ENCODE results near the gene MED12L.

The MED12L gene

GRCh38 chr3:151248772-151249337 is 163.4 kb downstream of the MED12L start:
- no peak for DNase-seq (ENCODE audit: low read depth in 2 of 2)

GRCh38 chr3:151256749-151257148 is 171.3 kb downstream of the MED12L start:
- no peak for DNase-seq (ENCODE audit: low read depth in 2 of 2)

DNA sequence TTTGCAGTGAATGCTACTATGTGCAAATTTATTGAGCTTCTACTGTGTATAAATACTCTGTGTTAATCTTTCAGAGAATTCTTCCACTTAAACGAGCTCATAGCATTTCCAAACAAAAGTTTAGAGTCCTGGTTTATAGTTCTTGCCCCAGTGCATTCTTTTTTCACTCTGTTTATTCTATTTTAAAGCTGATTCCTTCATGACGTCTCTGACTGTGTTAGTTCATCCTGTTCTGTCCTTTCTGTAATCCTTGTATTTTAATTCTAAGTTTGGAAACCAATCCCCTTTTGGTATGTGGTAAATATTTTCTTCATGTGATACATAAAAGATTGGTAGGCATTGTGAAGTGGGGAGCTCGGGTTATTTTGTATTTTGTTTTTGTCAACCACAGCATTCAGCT is 174.2 kb downstream of the MED12L start:
- no peak for DNase-seq (ENCODE audit: low read depth in 2 of 2)

- no peak for DNase-seq (ENCODE audit: low read depth in 2 of 2)
These were observed 177.5 kb downstream of the MED12L start for GRCh38 chr3:151262871-151263525.

DNA sequence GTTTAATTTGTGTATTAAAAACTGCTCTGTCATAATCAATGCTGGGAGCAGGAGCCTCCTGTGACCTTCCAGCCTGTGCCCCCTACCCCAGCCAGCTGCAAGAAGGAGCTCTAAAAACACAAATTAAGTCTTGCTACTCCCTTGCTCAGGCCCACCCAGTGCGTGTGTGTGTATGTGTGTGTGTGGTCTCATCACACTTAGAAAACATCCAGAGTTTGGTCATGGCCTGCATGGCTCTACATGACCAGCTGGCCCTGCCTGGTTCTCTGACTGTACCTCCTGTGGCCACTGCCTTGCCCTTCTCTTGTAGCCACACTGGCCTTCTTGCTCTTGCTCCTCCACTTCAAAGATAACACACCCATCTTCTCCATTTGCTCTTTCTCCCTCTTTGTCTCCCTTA is 179.1 kb downstream of the MED12L start:
- no peak for DNase-seq (ENCODE audit: low read depth in 2 of 2)

DNA sequence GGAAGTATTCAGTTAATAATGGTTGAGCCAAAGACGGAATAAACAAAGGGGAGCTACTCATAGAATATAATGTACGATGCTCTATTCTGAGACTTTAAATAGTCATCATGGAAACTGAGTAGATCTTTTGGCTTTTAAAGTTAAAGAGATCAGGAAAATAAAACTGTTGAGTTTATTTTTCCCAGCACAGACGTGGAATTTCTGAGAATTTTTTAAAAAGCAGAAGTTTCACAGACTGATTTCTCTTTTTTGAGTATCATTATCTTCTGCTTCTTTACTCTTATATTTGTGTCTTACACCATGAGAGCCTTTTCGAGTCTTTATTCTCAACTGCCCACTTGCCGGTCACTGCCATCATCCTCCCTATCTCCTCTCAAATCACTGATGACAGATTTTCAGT is 179.7 kb downstream of the MED12L start:
- DNase-seq (ENCODE audit: low read depth in 2 of 2): no peak

GRCh38 chr3:151265866-151266265 is 180.4 kb downstream of the MED12L start:
- no peak for DNase-seq (ENCODE audit: low read depth in 2 of 2)

DNA sequence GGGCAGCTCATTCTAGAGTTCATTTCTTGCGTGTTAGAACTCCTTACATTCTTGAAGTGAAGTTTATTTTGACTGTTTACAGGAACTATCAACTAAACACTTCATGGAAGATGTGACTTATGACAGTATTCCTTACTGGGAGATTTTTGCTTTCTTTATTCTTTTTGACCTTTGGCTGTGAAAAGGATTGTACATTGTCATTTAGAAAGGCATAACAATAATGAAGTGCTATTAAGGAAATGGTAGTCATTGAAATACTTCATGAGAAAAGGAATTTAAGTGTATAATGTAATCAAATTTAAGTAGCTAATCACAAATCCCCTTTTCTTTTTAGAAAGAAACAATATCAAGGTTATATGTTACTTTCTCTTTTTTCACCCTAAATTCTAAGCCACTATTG is 181.6 kb downstream of the MED12L start:
- DNase-seq (ENCODE audit: low read depth in 2 of 2): no peak

DNA sequence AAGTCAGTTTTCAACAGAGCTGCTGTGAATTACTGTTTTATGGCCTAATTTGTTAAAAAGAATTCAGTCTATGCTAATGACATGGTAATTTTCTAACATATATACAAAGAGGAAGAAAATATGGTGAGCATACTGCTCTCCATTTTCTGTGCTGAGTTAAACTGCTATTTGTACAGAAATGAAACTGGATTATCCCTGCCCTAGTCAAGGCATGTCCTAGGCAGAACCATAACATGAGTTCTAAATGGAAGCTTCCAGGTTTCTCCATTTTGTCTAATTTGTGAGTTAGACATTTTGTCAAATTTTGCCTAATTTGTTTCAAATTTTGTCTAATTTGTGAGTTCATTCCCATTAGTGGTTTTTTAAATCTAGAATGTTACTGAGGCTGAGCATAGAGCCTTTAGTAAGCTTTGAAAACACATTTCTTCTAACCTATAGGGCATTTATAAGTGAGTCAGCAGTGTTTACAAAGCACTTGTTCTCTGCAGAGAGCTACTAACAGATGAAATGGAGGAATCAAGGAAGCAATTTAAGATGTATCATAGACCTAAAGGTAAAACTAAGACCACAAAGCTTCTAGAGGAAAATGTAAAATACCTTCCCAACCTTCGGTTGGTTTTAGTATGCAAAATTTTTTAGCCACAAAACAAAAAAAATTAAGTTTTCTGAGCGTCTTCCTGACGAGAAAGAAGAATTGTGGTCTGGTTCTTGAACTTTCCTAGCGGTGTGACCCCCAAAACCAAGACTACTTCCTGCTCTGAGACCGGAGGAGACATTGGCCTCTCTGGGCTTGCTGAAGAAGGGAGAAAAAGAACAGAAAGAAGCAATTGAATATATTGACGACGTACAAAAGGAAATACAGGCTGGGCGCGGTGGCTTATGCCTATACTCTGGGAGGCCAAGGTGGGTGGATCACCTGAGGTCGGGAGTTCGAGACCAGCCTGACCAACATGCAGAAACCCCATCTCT is 183.1 kb downstream of the MED12L start:
- no peak for DNase-seq (ENCODE audit: low read depth in 2 of 2)

GRCh38 chr3:151269631-151270030 is 184.2 kb downstream of the MED12L start:
- no peak for DNase-seq (ENCODE audit: low read depth in 2 of 2)

- DNase-seq (ENCODE audit: low read depth in 2 of 2): no peak
These were observed 189.6 kb downstream of the MED12L start for GRCh38 chr3:151275091-151275490.

- no peak for DNase-seq (ENCODE audit: low read depth in 2 of 2)
These were observed 190.7 kb downstream of the MED12L start for GRCh38 chr3:151276038-151276686.

DNA sequence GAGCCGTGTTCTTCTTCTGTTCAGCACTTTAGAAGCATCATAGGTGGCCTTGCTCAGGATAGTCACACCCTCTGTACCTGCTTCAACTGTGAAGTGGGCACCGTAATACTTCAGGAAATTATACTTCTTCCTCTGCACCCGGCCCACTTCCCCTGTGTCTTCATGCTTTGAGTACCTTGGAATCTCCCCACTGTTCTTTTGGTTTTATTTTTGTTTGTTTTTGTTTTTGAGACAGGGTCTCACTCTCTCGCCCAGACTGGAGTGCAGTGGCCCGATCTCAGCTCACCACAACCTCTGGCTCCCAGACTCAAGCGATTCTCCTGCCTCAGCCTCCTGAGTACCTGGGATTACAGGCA is 191.2 kb downstream of the MED12L start:
- no peak for DNase-seq (ENCODE audit: low read depth in 2 of 2)

- no peak for DNase-seq (ENCODE audit: low read depth in 2 of 2)
These were observed 192.8 kb downstream of the MED12L start, which contains the start of gene P2RY14 for GRCh38 chr3:151278230-151278629. Gene P2RY14, minus strand, starts transcription at chr3:151278542. Its CDS starts 64,226 bp downstream, at chr3:151214316.

- DNase-seq (ENCODE audit: low read depth in 2 of 2): no peak
These were observed 196.3 kb downstream of the MED12L start for GRCh38 chr3:151281671-151282324.

DNA sequence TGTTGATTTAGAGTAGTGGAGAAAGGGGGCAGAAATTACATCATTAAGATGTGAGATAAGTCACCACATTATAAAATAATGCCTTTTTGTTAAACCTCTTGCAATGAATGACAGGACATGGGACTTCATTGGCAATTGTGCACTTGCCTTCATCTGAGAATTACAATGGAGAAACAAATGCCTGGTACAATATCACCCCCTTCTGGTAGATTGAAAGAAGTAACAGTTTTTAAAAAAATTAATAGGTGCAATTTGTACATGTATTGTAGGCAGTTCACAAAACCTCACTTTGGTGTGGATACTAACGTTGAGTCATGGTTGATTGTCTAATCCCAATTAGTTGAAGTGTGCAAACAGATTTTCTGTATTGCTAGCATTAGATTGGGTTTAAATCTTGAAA is 197.5 kb downstream of the MED12L start:
- no peak for DNase-seq (ENCODE audit: low read depth in 2 of 2)

- DNase-seq (ENCODE audit: low read depth in 2 of 2): no peak
These were observed 197.9 kb downstream of the MED12L start for GRCh38 chr3:151283387-151283786.

GRCh38 chr3:151283907-151284461 is 198.5 kb downstream of the MED12L start:
- no peak for DNase-seq (ENCODE audit: low read depth in 2 of 2)

DNA sequence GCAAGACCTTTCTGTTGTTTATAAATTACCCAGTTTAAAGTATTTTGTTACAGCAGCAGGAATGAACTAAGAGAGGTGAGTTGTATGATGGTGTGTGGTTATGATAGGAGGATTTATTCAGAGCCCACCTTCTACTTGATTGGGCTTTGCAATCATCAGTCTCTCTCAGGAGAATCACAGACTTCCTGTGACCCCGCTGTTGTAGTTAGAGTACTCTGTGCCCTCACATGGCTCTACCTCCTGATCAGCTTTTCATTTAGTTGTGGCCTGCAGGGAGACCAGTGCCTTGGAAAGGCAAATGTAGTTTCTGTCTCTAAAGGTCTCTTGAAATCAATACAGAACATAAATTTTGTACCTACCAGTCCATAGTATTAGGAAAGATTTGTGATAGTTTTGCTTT is 200.5 kb downstream of the MED12L start:
- no peak for DNase-seq (ENCODE audit: low read depth in 2 of 2)

DNA sequence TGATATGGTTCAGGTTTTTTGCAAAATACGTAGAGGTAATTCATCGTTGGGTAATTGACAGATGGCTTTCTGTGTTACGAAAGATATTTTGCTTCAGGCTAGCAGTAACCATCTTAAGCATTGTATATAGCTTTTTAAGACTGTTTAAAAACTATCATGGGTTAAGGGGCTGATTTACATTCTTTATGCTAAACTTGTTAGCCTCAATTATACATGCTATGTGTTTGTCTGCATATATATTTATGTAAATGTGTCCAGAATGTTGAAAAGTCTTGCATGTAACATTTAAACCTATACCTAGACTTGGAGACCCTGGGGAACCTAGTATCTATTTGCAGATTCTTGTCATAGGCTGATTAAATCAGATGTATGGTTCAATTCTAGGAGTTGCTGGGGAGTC is 204.0 kb downstream of the MED12L start:
- no peak for DNase-seq (ENCODE audit: low read depth in 2 of 2)

- no peak for DNase-seq (ENCODE audit: low read depth in 2 of 2)
These were observed 205.2 kb downstream of the MED12L start for GRCh38 chr3:151290673-151291072.
